ENCODE measurements around the gene PDCD2. TPM values are rescaled to one million over a fixed set of nuclear protein-coding genes. Genes with fewer than 3 reads are reported as not detected.

Gene PDCD2
- total and polyA plus RNA-seq, 9 of the 15 experiments (the other 6 are each of a cell fraction or from before 2014, with no cell fraction given) = 67.3 to 430 (median 318) TPM

DNA sequence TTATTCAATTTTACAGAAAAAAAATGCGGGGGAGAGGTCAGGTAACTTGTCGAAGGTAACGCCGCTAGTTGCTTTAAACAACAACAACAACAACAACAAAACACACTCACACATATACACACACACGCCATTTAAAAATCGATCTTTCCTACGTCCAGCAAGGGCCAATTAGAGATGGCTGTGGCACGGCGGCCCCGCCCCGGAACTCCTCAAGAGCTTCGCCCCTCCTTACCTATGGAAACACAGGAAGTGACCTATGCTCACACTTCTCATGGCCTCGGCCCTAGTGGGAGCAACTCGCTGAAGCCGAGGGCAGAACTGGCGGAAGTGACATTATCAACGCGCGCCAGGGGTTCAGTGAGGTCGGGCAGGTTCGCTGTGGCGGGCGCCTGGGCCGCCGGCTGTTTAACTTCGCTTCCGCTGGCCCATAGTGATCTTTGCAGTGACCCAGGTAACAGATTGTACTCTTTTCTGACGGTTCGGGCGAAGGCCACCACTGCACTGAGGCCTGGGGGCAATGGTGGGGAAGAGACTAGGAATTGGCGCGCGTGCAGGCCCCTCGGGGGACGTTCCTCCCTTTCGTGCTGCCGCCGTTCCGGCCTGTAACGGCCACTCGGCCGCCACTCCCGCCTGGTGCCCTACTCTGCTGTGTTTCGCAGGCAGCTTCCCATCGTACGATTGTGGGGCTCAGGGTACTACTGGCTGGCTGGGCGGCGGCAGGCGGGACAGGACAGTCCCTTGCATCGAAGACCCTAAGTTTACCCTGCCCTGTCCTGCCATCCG, 30.2 kb downstream of the PDCD2 start, which contains the start of gene TBP (continued):
- TF ChIP-seq, protein P1, sequence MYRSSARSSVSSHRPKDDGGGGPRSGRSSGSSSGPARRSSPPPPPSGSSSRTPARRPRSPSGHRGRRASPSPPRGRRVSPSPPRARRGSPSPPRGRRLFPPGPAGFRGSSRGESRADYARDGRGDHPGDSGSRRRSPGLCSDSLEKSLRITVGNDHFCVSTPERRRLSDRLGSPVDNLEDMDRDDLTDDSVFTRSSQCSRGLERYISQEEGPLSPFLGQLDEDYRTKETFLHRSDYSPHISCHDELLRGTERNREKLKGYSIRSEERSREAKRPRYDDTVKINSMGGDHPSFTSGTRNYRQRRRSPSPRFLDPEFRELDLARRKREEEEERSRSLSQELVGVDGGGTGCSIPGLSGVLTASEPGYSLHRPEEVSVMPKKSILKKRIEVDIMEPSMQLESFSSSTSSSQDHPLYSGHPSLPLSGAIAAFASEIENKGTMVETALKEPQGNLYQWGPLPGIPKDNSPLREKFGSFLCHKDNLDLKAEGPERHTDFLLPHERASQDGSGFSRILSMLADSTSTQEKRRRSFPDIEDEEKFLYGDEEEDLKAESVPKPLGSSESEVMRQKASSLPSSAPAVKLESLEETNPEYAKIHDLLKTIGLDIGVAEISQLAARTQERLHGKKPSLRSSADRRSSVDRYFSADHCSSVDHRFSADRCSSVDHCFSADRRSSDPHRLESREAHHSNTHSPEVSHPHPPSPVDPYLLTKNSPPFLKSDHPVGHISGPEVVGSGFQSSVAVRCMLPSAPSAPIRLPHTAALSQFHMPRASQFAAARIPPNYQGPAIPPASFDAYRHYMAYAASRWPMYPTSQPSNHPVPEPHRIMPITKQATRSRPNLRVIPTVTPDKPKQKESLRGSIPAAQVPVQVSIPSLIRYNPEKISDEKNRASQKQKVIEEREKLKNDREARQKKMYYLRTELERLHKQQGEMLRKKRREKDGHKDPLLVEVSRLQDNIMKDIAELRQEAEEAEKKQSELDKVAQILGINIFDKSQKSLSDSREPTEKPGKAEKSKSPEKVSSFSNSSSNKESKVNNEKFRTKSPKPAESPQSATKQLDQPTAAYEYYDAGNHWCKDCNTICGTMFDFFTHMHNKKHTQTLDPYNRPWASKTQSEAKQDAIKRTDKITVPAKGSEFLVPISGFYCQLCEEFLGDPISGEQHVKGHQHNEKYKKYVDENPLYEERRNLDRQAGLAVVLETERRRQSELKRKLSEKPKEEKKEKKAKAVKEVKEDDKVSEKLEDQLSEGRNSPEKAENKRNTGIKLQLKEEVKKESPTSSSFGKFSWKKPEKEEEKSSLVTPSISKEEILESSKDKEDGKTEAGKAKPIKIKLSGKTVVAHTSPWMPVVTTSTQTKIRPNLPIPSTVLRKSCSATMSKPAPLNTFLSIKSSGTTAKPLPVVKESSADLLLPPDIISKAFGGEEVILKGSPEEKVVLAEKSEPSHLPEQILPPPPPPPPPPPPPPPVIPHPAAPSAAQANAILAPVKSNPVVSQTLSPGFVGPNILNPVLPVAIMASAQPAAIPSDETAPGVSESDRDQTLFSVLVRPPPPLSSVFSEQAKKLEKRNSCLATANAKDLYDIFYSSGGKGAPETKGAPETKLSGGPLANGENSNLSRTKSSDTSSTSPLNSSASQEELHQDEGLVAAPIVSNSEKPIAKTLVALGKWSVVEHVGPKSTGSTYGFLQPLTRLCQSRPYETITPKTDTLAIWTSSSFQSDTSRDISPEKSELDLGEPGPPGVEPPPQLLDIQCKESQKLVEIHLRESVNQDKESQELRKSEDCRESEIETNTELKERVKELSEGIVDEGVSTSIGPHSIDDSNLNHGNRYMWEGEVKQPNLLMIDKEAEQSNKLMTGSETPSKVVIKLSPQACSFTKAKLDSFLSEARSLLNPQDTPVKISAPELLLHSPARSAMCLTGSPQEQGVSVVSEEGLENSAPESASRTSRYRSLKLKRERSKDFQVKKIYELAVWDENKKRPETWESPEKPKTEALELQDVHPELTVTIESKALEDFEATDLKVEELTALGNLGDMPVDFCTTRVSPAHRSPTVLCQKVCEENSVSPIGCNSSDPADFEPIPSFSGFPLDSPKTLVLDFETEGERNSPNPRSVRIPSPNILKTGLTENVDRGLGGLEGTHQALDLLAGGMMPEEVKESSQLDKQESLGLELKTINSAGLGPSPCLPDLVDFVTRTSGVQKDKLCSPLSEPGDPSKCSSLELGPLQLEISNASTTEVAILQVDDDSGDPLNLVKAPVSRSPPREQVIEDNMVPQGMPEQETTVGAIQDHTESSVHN (IDR thresholded peaks at IDR 0.05; ENCODE audit: borderline replicate concordance in 1 of 2, low read depth in 1 of 2) = peak in 1 of 2 experiments; percentile 31; a peak in 1 of 4 replicates
- TF ChIP-seq ELF1 (tag; IDR thresholded peaks at IDR 0.05) (peak; percentile 99), BACH1 (tag; IDR thresholded peaks at IDR 0.05) (peak; percentile 85; the same call in 1 of the 2 replicates), SIX5 (IDR thresholded peaks at IDR 0.05; ENCODE audit: borderline replicate concordance in 1 of 2, insufficient read depth in 1 of 2, low read depth in 1 of 2, low read length in 2 of 2) (peak; percentile 84 to 87), GATAD2B (IDR thresholded peaks at IDR 0.05; ENCODE audit: borderline replicate concordance) (no peak), KHSRP (IDR thresholded peaks at IDR 0.05) (0 out of 2 replicates have a peak, but pooled peaks have one; percentile 43), HNRNPL (IDR thresholded peaks at IDR 0.05; ENCODE audit: low read depth, low read length) (no peak), ZBTB1 (CRISPR knock-in tag; IDR thresholded peaks at IDR 0.05; ENCODE audit: borderline replicate concordance, low read depth) (0 out of 2 replicates have a peak, but pooled peaks have one; percentile 27), PHF20 (IDR thresholded peaks at IDR 0.05; ENCODE audit: partially characterized antibody) (peak; percentile 97), RBM22 (IDR thresholded peaks at IDR 0.05; ENCODE audit: low read depth, low read length, poor library complexity, severe bottlenecking) (no peak), ZNF79 (CRISPR knock-in tag; IDR thresholded peaks at IDR 0.05; ENCODE audit: low read depth) (no peak), RHOXF2B (CRISPR knock-in tag; conservative IDR thresholded peaks at IDR 0.05) (no peak)
- TF ChIP-seq, protein P2, sequence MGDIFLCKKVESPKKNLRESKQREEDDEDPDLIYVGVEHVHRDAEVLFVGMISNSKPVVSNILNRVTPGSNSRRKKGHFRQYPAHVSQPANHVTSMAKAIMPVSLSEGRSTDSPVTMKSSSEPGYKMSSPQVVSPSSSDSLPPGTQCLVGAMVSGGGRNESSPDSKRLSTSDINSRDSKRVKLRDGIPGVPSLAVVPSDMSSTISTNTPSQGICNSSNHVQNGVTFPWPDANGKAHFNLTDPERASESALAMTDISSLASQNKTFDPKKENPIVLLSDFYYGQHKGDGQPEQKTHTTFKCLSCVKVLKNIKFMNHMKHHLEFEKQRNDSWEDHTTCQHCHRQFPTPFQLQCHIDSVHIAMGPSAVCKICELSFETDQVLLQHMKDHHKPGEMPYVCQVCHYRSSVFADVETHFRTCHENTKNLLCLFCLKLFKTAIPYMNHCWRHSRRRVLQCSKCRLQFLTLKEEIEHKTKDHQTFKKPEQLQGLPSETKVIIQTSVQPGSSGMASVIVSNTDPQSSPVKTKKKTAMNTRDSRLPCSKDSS (IDR thresholded peaks at IDR 0.05; ENCODE audit: low read depth, partially characterized antibody) = no peak
- TF ChIP-seq, protein P3, sequence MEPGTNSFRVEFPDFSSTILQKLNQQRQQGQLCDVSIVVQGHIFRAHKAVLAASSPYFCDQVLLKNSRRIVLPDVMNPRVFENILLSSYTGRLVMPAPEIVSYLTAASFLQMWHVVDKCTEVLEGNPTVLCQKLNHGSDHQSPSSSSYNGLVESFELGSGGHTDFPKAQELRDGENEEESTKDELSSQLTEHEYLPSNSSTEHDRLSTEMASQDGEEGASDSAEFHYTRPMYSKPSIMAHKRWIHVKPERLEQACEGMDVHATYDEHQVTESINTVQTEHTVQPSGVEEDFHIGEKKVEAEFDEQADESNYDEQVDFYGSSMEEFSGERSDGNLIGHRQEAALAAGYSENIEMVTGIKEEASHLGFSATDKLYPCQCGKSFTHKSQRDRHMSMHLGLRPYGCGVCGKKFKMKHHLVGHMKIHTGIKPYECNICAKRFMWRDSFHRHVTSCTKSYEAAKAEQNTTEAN (CRISPR knock-in tag; IDR thresholded peaks at IDR 0.05) = 0 out of 2 replicates have a peak, but pooled peaks have one; percentile 18

All from K562 (cell line).